ENCODE measurements around the gene PLEKHA7. TPM values are rescaled to one million over a fixed set of nuclear protein-coding genes. Genes with fewer than 3 reads are reported as not detected.
A peak's percentile ranks its signal among the peaks of the same experiment; 100 is the strongest.

The PLEKHA7 gene
- total and polyA plus RNA-seq, 2 of the 13 experiments (the other 11 are each of a cell fraction or from before 2014, with no cell fraction given) = 17.5 to 18.7 TPM

DNA sequence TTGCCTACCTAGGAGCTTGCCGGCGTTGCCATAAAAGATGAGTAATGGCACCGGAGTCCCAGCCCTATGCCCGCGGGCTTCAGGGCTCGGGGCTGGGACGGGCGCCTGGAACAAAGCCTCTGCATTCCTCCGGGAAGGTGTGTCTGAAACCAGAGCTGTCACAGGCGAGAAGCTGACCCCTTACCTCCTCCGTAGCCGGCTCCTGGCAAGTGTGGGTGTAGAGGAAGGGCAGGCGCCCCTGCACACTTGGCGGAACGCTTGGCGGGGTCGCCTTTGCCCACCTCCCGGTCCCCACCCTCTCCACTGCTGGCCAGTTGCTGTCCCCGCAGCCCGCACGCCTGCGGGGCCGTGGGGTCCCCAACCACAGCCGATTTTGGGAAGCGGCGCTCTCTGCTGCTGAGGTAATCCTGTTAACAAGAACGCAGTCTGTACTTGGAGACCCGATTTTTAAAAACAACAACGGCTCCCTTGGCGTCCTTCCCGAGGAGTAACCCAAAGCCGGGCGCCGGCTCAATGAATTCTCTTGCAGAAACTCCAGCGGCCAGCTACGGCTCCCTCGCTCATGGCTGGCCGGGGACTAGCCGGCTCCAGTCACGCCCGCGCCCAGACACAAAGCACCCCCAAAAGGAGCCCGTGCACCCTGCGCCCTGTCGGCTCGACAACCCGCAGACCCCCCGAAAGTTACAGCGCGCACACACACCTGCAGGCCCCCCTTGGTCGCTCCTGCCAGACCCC, 89.2 kb downstream of the PLEKHA7 start (continued):
- TF ChIP-seq ARID3A (IDR thresholded peaks at IDR 0.05; ENCODE audit: low read depth, low read length) = 0 out of 2 replicates have a peak, but pooled peaks have one; percentile 17
- no peak for TF ChIP-seq NR2C2 (CRISPR knock-in tag; IDR thresholded peaks at IDR 0.05; ENCODE audit: borderline replicate concordance)
- TF ChIP-seq RXRB (CRISPR knock-in tag; IDR thresholded peaks at IDR 0.05; ENCODE audit: borderline replicate concordance) = peak; percentile 20; the same call in 1 of the 2 replicates
- peak; percentile 51 for TF ChIP-seq TEAD3 (CRISPR knock-in tag; optimal IDR thresholded peaks at IDR 0.05; ENCODE audit: borderline replicate concordance)
- no peak for TF ChIP-seq MTF1 (CRISPR knock-in tag; IDR thresholded peaks at IDR 0.05)
- TF ChIP-seq SRF (IDR thresholded peaks at IDR 0.05; ENCODE audit: low read depth, low read length) = no peak
- TF ChIP-seq ZNF335 (CRISPR knock-in tag; IDR thresholded peaks at IDR 0.05) = 0 out of 2 replicates have a peak, but pooled peaks have one; percentile 20
- TF ChIP-seq ZNF235 (CRISPR knock-in tag; IDR thresholded peaks at IDR 0.05; ENCODE audit: borderline replicate concordance) = no peak
- TF ChIP-seq, protein P1, sequence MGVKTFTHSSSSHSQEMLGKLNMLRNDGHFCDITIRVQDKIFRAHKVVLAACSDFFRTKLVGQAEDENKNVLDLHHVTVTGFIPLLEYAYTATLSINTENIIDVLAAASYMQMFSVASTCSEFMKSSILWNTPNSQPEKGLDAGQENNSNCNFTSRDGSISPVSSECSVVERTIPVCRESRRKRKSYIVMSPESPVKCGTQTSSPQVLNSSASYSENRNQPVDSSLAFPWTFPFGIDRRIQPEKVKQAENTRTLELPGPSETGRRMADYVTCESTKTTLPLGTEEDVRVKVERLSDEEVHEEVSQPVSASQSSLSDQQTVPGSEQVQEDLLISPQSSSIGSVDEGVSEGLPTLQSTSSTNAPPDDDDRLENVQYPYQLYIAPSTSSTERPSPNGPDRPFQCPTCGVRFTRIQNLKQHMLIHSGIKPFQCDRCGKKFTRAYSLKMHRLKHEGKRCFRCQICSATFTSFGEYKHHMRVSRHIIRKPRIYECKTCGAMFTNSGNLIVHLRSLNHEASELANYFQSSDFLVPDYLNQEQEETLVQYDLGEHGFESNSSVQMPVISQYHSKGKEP (CRISPR knock-in tag; IDR thresholded peaks at IDR 0.05) = no peak
- TF ChIP-seq SP4 (CRISPR knock-in tag; IDR thresholded peaks at IDR 0.05) = 0 out of 2 replicates have a peak, but pooled peaks have one; percentile 17
- no peak for TF ChIP-seq MAFK (conservative IDR thresholded peaks at IDR 0.05 in 1 of 2, IDR thresholded peaks at IDR 0.05 in 1 of 2; ENCODE audit: low read length in 2 of 2)
- TF ChIP-seq MEIS1 (CRISPR knock-in tag; IDR thresholded peaks at IDR 0.05; ENCODE audit: borderline replicate concordance) = no peak
- TF ChIP-seq, protein P2, sequence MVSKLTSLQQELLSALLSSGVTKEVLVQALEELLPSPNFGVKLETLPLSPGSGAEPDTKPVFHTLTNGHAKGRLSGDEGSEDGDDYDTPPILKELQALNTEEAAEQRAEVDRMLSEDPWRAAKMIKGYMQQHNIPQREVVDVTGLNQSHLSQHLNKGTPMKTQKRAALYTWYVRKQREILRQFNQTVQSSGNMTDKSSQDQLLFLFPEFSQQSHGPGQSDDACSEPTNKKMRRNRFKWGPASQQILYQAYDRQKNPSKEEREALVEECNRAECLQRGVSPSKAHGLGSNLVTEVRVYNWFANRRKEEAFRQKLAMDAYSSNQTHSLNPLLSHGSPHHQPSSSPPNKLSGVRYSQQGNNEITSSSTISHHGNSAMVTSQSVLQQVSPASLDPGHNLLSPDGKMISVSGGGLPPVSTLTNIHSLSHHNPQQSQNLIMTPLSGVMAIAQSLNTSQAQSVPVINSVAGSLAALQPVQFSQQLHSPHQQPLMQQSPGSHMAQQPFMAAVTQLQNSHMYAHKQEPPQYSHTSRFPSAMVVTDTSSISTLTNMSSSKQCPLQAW (CRISPR knock-in tag; IDR thresholded peaks at IDR 0.05) = 0 out of 2 replicates have a peak, but pooled peaks have one; percentile 49
- TF ChIP-seq AHDC1 (CRISPR knock-in tag; IDR thresholded peaks at IDR 0.05; ENCODE audit: borderline replicate concordance) = no peak
- no peak for TF ChIP-seq NFKB2 (CRISPR knock-in tag; IDR thresholded peaks at IDR 0.05; ENCODE audit: borderline replicate concordance)
- 0 out of 2 replicates have a peak, but pooled peaks have one; percentile 68 for TF ChIP-seq ZNF772 (CRISPR knock-in tag; IDR thresholded peaks at IDR 0.05)
- TF ChIP-seq ZNF501 (CRISPR knock-in tag; IDR thresholded peaks at IDR 0.05) = peak; percentile 17; the same call in 1 of the 2 replicates
